Activated CD4-positive, alpha-beta T cell treated with anti-CD3 and anti-CD28 coated beads for 36 hours (primary cell): Measurements from ENCODE around the gene CYP26C1. TPM values are rescaled to one million over a fixed set of nuclear protein-coding genes. Genes with fewer than 3 reads are reported as not detected.

Experiments used
- total RNA-seq, 2 experiments: library from RNA; stranded (reverse); gene quantifications; one replicate each; pipeline ENCODE4 v1.2.3, GENCODE V29; 2021

CYP26C1 gene
- total RNA-seq, 2 experiments from 2014 or later, result 0.05 to 0.09 TPM

Other genes with a start within 250 kb of the CYP26C1 start
- gene EXOC6, start 212.3 kb upstream of the CYP26C1 start, total RNA-seq, result 10 to 100 TPM in 1 of 2 experiments, 1 to 10 TPM in 1; 9.7 to 12.1 TPM
- gene CYP26A1, start 13.1 kb downstream of the CYP26C1 start, total RNA-seq, result not detected